Osteoblast (primary cell): Measurements from ENCODE around the gene AP4E1. TPM values are rescaled to one million over a fixed set of nuclear protein-coding genes. Genes with fewer than 3 reads are reported as not detected.

Experiments
- DNase-seq: peaks from one replicate; pipeline ENCODE4 v3.0.0; 2011; ENCODE audit warnings: low spot score, mixed read lengths; ENCODE audit not compliant: insufficient read length; ENCODE audit errors: missing footprints
- H2AFZ ChIP-seq: 2 replicates; pipeline ENCODE4 v1.6.0; 2011; ENCODE audit warnings: mild to moderate bottlenecking, low read length
- H3K27ac ChIP-seq: 2 replicates; pipeline ENCODE4 v1.5.1; 2011; ENCODE audit warnings: mild to moderate bottlenecking, low read depth, low read length, moderate library complexity
- H3K27me3 ChIP-seq: 2 replicates; pipeline ENCODE4 v1.6.0; 2012; ENCODE audit warnings: mild to moderate bottlenecking, control low read depth, inconsistent platforms, low read length, moderate library complexity; ENCODE audit not compliant: insufficient read depth
- H3K36me3 ChIP-seq: 2 replicates; pipeline ENCODE4 v1.5.1; 2011; ENCODE audit warnings: mild to moderate bottlenecking, low read length, control low read depth, moderate library complexity; ENCODE audit not compliant: insufficient read depth
- H3K4me1 ChIP-seq: 2 replicates; pipeline ENCODE4 v1.5.1; 2011; ENCODE audit warnings: mild to moderate bottlenecking, low read length, control low read depth, moderate library complexity; ENCODE audit not compliant: insufficient read depth
- H3K4me2 ChIP-seq: 2 replicates; pipeline ENCODE4 v1.6.0; 2011; ENCODE audit warnings: mild to moderate bottlenecking, low read length; ENCODE audit not compliant: insufficient read depth
- H3K4me3 ChIP-seq: fragments of 200-600 bp; sonication (generic); 3 replicates; pipeline ENCODE4 v1.5.1; 2012; ENCODE audit warnings: mild to moderate bottlenecking, low read length, inconsistent platforms; ENCODE audit not compliant: insufficient read depth
- H3K79me2 ChIP-seq: 2 replicates; pipeline ENCODE4 v1.6.0; 2012; ENCODE audit warnings: mild to moderate bottlenecking, low read length, control low read depth, inconsistent platforms; ENCODE audit not compliant: insufficient read depth
- H3K9me3 ChIP-seq: 2 replicates; pipeline ENCODE4 v1.5.1; 2011; ENCODE audit warnings: low read depth, low read length, control low read depth
- H4K20me1 ChIP-seq: 2 replicates; pipeline ENCODE4 v1.6.0; 2012; ENCODE audit warnings: mild to moderate bottlenecking, low read length, control low read depth; ENCODE audit not compliant: insufficient read depth
- total RNA-seq: library from RNA; depleted of rRNA; stranded (reverse); fragments of >200 nt; gene quantifications from 2 replicates; pipeline ENCODE4 v1.2.3, GENCODE V29; 2012
- TF ChIP-seq, protein P1 (sequence below): IDR thresholded peaks from 2 replicates; pipeline ENCODE4 v1.5.1; 2011; ENCODE audit warnings: mild to moderate bottlenecking, low read depth, low read length, moderate library complexity; ENCODE audit errors: extremely low read depth

Gene AP4E1
- total RNA-seq, 1 donor, result 19.2 TPM

DNA sequence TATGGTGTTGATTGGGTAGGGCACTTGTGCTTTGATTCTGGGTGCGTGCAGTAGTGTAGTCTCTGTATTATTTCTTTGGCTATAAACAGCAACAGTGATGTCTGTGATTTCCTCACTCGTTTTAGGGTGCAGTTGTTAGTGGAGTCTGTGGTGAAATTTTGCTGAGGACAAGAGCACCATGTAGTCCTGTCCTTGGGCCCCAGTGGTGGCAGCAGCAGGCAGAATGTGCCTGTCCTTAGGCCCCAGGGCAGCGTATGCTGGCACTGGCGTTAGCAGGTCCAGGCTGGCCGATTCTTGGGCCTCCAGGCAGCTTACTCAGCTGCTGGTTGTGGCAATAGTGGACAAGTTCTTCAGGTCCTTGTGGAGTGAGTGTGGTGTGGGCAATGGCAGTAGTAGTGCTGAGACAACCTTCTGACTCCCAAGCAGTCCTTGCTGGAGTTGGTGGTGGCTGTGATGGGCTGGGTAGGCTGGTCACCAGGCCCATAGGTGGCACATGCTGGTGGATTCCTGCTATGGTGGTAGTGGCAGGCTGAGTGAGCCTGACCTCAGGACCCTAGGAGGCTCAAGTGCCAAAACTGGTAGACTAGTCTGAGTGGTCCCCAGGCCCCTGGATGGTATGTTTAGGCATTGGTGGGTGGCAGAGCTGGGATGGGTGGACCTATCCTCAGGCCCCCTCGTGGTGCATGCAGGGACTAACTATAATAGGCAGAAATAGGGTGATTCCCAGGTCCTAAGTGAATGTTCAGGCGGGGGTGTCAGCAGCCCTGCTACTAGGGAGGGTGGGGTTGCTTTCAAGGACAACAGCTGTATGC is 129.9 kb downstream of the AP4E1 start:
- Histone ChIP-seq H3K27me3 (no peaks in the 10 kb centered on the region), H3K9me3 (no peaks in the 10 kb centered on the region), H3K79me2 (no peaks in the 10 kb centered on the region), H2AFZ (no peak overlapping the region), H4K20me1 (no peaks in the 10 kb centered on the region), H3K27ac (no peak overlapping the region), H3K4me3 (no peak overlapping the region), H3K4me2 (no peak overlapping the region), H3K4me1 (no peaks in the 10 kb centered on the region), H3K36me3 (no peaks in the 10 kb centered on the region)
- TF ChIP-seq, protein P1, sequence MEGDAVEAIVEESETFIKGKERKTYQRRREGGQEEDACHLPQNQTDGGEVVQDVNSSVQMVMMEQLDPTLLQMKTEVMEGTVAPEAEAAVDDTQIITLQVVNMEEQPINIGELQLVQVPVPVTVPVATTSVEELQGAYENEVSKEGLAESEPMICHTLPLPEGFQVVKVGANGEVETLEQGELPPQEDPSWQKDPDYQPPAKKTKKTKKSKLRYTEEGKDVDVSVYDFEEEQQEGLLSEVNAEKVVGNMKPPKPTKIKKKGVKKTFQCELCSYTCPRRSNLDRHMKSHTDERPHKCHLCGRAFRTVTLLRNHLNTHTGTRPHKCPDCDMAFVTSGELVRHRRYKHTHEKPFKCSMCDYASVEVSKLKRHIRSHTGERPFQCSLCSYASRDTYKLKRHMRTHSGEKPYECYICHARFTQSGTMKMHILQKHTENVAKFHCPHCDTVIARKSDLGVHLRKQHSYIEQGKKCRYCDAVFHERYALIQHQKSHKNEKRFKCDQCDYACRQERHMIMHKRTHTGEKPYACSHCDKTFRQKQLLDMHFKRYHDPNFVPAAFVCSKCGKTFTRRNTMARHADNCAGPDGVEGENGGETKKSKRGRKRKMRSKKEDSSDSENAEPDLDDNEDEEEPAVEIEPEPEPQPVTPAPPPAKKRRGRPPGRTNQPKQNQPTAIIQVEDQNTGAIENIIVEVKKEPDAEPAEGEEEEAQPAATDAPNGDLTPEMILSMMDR, result no peak
- DNase-seq, result peak; percentile 42

DNA sequence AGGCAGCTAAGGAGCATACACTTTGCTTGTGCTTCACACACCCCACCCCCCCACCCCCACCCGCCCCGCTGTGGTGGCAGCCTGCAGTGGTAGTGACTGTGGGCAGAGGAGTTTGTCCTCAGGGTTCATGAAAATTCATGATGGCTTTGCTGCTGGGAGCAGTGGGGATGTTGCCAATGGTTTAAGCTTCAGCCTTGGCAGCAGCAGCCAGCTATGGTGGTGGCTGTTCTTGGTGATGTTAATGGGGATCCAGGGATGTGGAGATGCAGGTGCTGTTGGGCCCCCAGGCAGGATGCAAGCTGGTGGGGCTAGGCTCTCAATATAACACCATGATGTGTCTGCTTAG is 130.5 kb downstream of the AP4E1 start:
- TF ChIP-seq, protein P1, result no peak
- no peaks in the 10 kb centered on the region for H3K79me2 ChIP-seq
- no peaks in the 10 kb centered on the region for H3K9me3 ChIP-seq
- DNase-seq, result no peak
- no peaks in the 10 kb centered on the region for H3K4me1 ChIP-seq
- no peak overlapping the region for H3K4me3 ChIP-seq
- no peaks in the 10 kb centered on the region for H4K20me1 ChIP-seq
- H3K36me3 ChIP-seq, result no peaks in the 10 kb centered on the region
- H3K27me3 ChIP-seq, result no peaks in the 10 kb centered on the region
- no peak overlapping the region for H3K27ac ChIP-seq
- no peak overlapping the region for H3K4me2 ChIP-seq
- no peak overlapping the region for H2AFZ ChIP-seq

DNA sequence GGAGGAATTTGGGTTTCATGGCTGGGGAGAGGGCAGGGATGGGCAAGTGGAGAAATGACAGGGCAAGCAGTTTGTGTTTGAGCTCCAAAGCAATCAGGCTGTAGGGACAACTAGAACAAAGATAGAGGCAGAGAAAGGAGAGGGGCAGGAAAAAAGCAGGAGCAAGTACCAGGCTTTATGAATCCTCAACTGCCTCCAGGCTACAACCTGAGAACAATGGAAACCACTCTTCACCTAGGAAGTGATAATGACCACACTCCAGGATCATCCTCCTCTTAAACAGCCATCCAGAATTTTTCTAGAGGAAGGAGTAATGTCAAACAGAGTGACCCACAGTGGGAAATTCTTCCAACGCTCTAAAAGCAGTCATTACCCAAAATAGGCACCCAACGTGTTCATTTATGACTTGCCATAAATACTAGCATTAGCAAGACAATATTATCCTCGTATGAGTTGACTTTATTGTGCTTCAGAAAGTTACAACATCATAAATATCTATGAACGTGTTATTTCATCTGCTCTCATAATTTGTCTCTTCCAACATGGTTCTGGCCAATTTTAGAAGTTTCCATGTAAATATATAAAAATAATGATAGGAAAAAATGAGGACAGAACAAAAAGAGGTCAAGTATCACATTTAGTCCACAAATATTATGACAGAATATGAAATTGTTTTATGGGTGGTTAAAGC is 135.7 kb downstream of the AP4E1 start:
- DNase-seq, result peak; percentile 31
- Histone ChIP-seq H3K9me3 (no peaks in the 10 kb centered on the region), H3K27ac (no peak overlapping the region), H3K36me3 (no peaks in the 10 kb centered on the region), H3K4me1 (peaks cover 7% of the 10 kb centered on the region), H3K27me3 (no peaks in the 10 kb centered on the region), H2AFZ (no peak overlapping the region), H4K20me1 (no peaks in the 10 kb centered on the region), H3K4me2 (no peak overlapping the region), H3K79me2 (no peaks in the 10 kb centered on the region), H3K4me3 (no peak overlapping the region)
- TF ChIP-seq, protein P1, result no peak

DNA sequence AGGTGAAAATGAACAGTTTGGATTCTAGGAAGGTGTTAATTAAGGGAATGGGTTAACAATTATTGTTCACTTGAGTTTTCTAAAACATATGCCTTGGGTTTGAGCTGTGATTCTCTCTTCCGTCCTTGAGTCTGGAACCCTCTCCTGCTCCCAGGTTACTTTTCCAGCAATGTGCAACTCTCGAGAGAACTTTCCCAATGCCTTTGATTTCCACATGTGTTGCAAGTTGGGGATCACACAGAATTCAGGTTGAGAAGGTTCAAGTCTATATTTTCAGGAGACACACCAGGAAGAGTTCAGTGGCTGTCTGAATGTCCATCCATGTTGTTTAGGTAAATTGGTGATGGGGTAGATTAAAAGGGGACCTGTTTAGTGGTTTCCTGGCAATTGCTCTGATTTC is 137.5 kb downstream of the AP4E1 start:
- no peak for DNase-seq
- Histone ChIP-seq H3K27ac (no peak overlapping the region), H3K27me3 (no peaks in the 10 kb centered on the region), H3K9me3 (no peaks in the 10 kb centered on the region), H3K4me2 (no peak overlapping the region), H3K36me3 (no peaks in the 10 kb centered on the region), H3K4me3 (no peak overlapping the region), H3K79me2 (no peaks in the 10 kb centered on the region), H2AFZ (no peak overlapping the region), H4K20me1 (no peaks in the 10 kb centered on the region), H3K4me1 (peaks cover 7% of the 10 kb centered on the region)
- TF ChIP-seq, protein P1, result no peak
